GM12873 (cell line): ENCODE results near the gene HOXB6.

ENCODE experiments used
- CTCF ChIP-seq: IDR thresholded peaks from 2 replicates; pipeline ENCODE4 v1.5.1; 2012; ENCODE audit warnings: low read depth, mild to moderate bottlenecking, moderate library complexity, low read length, control low read depth; ENCODE audit not compliant: insufficient read depth; ENCODE audit errors: missing control alignments

HOXB6 gene

GRCh38 chr17:48639982-48640857 is 35.4 kb upstream of the HOXB6 start:
- no peak for TF ChIP-seq CTCF

GRCh38 chr17:48639136-48639535 is 34.4 kb upstream of the HOXB6 start:
- TF ChIP-seq CTCF = no peak

GRCh38 chr17:48637323-48638260 is 32.8 kb upstream of the HOXB6 start:
- no peak for TF ChIP-seq CTCF

- TF ChIP-seq CTCF = peak; percentile 79
Observed at GRCh38 chr17:48636177-48637018, 31.6 kb upstream of the HOXB6 start.

- TF ChIP-seq CTCF = no peak
Observed at GRCh38 chr17:48634493-48635208, 29.9 kb upstream of the HOXB6 start.

GRCh38 chr17:48633266-48633677 is 28.5 kb upstream of the HOXB6 start:
- TF ChIP-seq CTCF = no peak
